ENCODE measurements around the gene COPG1.

DNA sequence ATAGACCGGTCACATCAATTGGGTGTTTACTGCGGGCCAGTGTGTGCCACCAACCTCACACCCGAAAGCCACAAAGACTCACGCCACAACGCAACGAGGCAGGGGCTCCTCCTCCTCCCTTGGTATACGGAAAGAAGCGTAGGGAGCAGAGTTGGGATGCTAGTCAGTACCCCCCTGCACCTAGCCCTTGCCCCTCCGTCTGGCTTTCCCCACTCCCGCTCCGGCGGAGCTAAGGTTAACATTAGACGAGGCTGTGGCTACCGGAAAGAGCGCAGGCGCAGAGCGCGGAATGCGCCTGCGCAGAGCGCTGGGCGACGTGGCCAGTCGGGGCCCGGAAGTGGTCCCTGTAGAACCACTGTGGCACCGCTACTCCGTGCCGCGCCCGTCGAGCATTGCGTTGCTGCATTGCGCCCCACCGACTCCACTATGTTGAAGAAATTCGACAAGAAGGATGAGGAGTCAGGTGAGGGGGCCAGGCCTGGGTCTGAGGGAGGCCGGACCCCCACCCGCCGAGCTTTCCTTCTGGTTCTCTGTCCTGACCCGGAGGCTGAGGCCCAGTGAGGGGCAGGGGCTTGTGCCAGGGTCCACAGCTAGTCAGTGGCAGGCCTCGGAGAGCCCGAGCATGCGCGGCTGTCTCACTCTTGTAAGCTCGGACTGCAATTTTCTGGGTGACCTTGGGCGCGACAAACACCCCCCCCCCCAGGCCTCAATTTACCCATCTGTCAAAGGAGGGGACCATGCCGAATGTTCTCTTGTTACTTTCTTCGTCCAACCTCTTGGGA lies at the start of gene COPG1:
- TF ChIP-seq GATA2 (IDR thresholded peaks at IDR 0.05; ENCODE audit: low read depth, low read length) = no peak; the same call in 1 of the 2 replicates
- TF ChIP-seq GATA3 (IDR thresholded peaks at IDR 0.05; ENCODE audit: low read depth, low read length) = no peak
